Fibroblast of lung (primary cell): Measurements from ENCODE around the gene KHK.

ENCODE experiments used
- EZH2 ChIP-seq: IDR thresholded peaks from 2 replicates; pipeline ENCODE4 v1.5.1; 2012; ENCODE audit warnings: low read length, control low read depth, mild to moderate bottlenecking; ENCODE audit errors: missing control alignments
- TF ChIP-seq, protein P1 (sequence below), 2 donors: IDR thresholded peaks in 1 of 2; conservative IDR thresholded peaks in 1 of 2; 1 replicate in 1 of 2; 2 replicates in 1 of 2; pipeline ENCODE4 v1.5.1; 2011 to 2012; ENCODE audit warnings: low read length in 2 of 2, control low read depth in 1 of 2, inconsistent platforms in 1 of 2, low read depth in 1 of 2, mild to moderate bottlenecking in 1 of 2

DNA sequence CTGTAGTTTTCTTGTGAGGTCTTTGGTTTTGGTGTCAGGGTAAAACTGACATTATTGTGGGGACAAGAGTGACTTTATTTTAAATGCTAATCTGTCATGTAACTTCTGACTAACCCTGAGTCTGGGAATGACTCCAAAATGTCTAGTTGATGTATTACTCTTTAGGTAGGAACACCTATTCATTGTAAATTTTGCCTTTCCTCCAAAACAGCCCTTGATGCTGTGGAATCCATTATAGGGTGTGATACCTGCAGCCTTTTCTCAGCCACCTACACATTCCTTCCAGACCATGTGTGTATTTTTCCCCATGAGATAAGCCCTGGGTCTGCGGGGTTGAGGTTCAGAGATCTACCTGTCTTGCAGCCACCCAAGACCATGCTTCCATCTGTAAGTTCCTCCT, 56.7 kb downstream of the KHK start:
- TF ChIP-seq, protein P1, sequence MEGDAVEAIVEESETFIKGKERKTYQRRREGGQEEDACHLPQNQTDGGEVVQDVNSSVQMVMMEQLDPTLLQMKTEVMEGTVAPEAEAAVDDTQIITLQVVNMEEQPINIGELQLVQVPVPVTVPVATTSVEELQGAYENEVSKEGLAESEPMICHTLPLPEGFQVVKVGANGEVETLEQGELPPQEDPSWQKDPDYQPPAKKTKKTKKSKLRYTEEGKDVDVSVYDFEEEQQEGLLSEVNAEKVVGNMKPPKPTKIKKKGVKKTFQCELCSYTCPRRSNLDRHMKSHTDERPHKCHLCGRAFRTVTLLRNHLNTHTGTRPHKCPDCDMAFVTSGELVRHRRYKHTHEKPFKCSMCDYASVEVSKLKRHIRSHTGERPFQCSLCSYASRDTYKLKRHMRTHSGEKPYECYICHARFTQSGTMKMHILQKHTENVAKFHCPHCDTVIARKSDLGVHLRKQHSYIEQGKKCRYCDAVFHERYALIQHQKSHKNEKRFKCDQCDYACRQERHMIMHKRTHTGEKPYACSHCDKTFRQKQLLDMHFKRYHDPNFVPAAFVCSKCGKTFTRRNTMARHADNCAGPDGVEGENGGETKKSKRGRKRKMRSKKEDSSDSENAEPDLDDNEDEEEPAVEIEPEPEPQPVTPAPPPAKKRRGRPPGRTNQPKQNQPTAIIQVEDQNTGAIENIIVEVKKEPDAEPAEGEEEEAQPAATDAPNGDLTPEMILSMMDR (conservative IDR thresholded peaks at IDR 0.05 in 1 of 2, IDR thresholded peaks at IDR 0.05 in 1 of 2; ENCODE audit: low read depth in 1 of 2, low read length in 2 of 2) = no peak
- no peak for TF ChIP-seq EZH2
